ENCODE results near the gene SPG7. TPM values are rescaled to one million over a fixed set of nuclear protein-coding genes. Genes with fewer than 3 reads are reported as not detected.
"Not testable (repeated sequence)": the region's sequence is repeated elsewhere in the genome, so short reads cannot be mapped to it uniquely, and the experiment has no call there.

Gene SPG7
- total RNA-seq, 1 donor from 2014 or later, result 115 TPM

DNA sequence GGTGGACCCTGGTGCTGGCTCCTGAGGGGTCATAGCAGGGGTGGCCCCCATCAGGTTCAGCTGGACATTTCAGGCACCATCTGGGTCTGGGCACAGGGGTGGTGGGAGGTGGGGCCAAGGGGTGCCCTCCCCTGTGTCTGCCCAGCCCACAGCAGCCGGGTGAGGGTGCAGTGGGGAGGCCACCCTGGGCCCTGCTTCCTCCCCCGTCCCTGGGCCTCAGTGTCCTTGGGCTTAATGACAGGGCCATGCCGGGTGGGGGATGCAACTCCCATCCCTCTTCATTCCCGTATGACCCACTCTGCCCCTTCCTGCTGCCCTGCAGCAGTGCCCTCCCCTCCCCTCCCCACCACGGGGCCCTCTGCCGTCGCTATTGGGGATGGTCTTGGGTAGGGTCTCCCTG, 78.0 kb downstream of the SPG7 start:
- Mint-ChIP-seq H3K9me3 (no peaks in the 10 kb centered on the region), H3K36me3 (ENCODE audit: low read depth) (no peaks in the 10 kb centered on the region), H3K27me3 (ENCODE audit: low read depth) (no peaks in the 10 kb centered on the region), H3K4me3 (ENCODE audit: low read depth) (no peak overlapping the region), H3K27ac (no peak overlapping the region), H3K4me1 (ENCODE audit: low read depth) (no peaks in the 10 kb centered on the region)
- DNase-seq (ENCODE audit: low spot score), result no peak
- intact Hi-C loops (cut with micrococcal nuclease), result no loop called here

DNA sequence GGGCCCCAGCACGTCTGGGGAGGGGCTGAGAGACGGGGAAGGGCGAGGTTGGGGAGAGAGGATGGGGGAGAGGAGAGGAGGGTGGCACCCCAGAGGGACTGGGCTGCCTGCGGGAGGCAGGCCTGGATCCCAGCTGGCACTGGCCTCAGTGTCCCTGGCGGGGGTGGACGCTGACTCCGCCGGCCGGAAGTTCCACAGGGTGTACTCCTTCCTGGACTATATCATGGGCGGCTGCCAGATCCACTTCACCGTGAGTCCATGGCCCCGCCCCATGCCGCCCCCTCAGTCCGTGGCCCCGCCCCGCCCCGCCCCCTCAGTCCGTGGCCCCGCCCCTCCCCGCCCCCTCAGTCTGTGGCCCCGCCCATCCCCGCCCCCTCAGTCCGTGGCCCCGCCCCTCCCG, 78.7 kb downstream of the SPG7 start:
- no peaks in the 10 kb centered on the region for H3K36me3 Mint-ChIP-seq (ENCODE audit: low read depth)
- no peaks in the 10 kb centered on the region for H3K27me3 Mint-ChIP-seq (ENCODE audit: low read depth)
- no peak for DNase-seq (ENCODE audit: low spot score)
- intact Hi-C loops (cut with micrococcal nuclease), result no loop called here
- H3K27ac Mint-ChIP-seq, result no peak overlapping the region
- no peaks in the 10 kb centered on the region for H3K9me3 Mint-ChIP-seq
- no peaks in the 10 kb centered on the region for H3K4me1 Mint-ChIP-seq (ENCODE audit: low read depth)
- no peak overlapping the region for H3K4me3 Mint-ChIP-seq (ENCODE audit: low read depth)

DNA sequence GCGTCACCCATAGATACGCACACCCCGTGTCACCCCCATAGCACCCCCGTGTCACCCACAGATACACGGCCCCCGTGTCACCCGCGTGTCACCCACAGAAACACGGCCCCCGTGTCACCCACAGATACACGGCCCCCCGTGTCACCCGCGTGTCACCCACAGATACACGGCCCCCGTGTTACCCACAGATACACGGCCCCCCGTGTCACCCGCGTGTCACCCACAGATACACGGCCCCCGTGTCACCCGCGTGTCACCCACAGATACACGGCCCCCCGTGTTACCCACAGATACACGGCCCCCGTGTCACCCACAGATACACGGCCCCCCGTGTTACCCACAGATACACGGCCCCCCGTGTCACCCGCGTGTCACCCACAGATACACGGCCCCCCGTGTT, 79.5 kb downstream of the SPG7 start:
- H3K27me3 Mint-ChIP-seq (ENCODE audit: low read depth); H3K9me3 Mint-ChIP-seq; H3K36me3 Mint-ChIP-seq (ENCODE audit: low read depth); H3K27ac Mint-ChIP-seq; H3K4me3 Mint-ChIP-seq (ENCODE audit: low read depth); DNase-seq (ENCODE audit: low spot score); H3K4me1 Mint-ChIP-seq (ENCODE audit: low read depth); intact Hi-C loops (cut with micrococcal nuclease): not testable (repeated sequence)

DNA sequence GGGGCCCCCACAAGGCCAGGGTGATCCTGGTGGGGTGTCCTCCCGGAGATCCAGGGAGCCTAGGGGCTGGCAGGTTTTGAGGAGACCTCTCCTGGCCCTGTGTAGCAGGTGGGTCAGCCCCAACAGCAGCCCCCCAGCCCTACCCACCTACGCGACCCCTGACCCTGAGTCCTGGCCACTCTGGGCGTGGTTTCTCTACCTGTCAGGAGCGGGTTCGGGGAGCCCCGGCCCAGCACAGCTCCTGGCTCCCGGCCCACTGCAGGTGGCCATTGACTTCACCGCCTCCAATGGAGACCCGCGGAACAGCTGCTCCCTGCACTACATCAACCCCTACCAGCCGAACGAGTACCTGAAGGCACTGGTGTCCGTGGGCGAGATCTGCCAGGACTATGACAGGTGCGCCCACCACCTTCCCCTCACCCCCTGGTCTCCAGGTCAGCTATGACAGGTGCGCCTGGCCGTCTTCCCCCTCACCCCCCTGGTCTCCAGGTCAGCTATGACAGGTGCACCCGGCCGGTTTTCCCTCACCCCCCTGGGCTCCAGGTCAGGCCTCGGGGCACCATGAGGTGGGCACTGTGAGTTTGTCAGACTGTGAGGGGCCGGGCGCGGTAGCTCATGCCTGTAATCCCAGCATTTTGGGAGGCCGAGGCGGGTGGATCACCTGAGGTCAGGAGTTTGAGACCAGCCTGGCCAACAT, 80.4 kb downstream of the SPG7 start:
- Mint-ChIP-seq H3K4me3 (ENCODE audit: low read depth) (no peak overlapping the region), H3K27ac (no peak overlapping the region), H3K9me3 (no peaks in the 10 kb centered on the region), H3K27me3 (ENCODE audit: low read depth) (no peaks in the 10 kb centered on the region), H3K4me1 (ENCODE audit: low read depth) (peaks cover under 1% of the 10 kb centered on the region), H3K36me3 (ENCODE audit: low read depth) (no peaks in the 10 kb centered on the region)
- no peak for DNase-seq (ENCODE audit: low spot score)
- intact Hi-C loops (cut with micrococcal nuclease), result no loop called here

DNA sequence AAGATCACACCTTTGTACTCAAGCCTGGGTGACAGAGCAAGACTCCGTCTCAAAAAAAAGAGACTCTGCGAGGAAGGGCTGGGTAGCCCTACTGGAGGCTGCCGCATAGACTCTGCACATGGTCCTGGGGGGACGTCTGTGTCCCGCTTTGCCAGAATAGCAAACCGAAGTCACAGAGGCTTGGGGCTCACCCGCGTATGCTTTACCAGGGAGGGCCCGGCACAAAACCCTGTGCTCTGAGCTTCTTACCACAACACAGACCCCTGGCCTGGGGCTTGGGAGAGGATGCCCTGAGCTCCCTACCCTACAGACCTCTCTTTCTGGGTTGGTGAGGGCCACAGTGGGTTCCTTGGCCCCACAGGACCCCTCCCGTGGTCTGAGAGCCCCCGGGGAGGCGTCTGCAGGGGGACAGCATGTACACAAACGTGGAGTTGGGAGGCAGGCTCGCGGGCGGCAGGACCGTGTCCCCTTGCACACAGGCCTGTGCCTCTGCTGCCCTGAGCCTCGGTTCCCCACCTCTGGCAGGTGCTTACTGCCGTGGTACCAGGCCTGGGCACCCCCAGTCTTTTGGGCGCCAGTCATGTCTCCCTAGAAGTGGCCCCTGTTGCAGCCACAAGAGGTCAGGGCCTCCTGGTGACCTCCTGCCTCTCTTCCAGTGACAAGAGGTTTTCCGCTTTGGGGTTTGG, 81.2 kb downstream of the SPG7 start:
- H3K27me3 Mint-ChIP-seq (ENCODE audit: low read depth), result no peaks in the 10 kb centered on the region
- no peaks in the 10 kb centered on the region for H3K9me3 Mint-ChIP-seq
- no peaks in the 10 kb centered on the region for H3K36me3 Mint-ChIP-seq (ENCODE audit: low read depth)
- H3K27ac Mint-ChIP-seq, result no peak overlapping the region
- no peak overlapping the region for H3K4me3 Mint-ChIP-seq (ENCODE audit: low read depth)
- peaks cover 8% of the 10 kb centered on the region for H3K4me1 Mint-ChIP-seq (ENCODE audit: low read depth)
- no peak for DNase-seq (ENCODE audit: low spot score)
- intact Hi-C loops (cut with micrococcal nuclease), result no loop called here

DNA sequence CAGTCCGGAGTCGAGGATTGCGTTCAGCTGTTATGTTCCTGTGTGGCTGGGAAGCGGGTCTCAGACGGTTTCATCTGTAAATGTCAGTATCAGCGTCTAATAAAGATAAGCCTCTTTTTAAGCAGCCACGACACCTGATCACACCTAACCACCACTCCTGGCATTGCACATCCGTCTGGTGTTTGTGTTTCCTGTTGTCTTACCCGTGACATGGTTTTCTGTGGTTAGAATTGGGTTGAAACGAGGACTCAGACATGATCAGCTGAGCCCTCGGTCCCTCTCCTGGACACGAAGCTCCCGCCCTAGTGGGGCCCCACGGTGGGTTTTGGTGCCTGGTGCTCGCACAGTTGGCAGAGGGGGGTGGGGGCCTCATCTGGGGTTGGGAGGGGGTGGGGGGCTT, 85.6 kb downstream of the SPG7 start:
- Mint-ChIP-seq H3K27ac (no peak overlapping the region), H3K4me1 (ENCODE audit: low read depth) (peaks cover 8% of the 10 kb centered on the region), H3K9me3 (no peaks in the 10 kb centered on the region), H3K4me3 (ENCODE audit: low read depth) (no peak overlapping the region), H3K36me3 (ENCODE audit: low read depth) (no peaks in the 10 kb centered on the region), H3K27me3 (ENCODE audit: low read depth) (no peaks in the 10 kb centered on the region)
- no peak for DNase-seq (ENCODE audit: low spot score)
- intact Hi-C loops (cut with micrococcal nuclease), result no loop called here

DNA sequence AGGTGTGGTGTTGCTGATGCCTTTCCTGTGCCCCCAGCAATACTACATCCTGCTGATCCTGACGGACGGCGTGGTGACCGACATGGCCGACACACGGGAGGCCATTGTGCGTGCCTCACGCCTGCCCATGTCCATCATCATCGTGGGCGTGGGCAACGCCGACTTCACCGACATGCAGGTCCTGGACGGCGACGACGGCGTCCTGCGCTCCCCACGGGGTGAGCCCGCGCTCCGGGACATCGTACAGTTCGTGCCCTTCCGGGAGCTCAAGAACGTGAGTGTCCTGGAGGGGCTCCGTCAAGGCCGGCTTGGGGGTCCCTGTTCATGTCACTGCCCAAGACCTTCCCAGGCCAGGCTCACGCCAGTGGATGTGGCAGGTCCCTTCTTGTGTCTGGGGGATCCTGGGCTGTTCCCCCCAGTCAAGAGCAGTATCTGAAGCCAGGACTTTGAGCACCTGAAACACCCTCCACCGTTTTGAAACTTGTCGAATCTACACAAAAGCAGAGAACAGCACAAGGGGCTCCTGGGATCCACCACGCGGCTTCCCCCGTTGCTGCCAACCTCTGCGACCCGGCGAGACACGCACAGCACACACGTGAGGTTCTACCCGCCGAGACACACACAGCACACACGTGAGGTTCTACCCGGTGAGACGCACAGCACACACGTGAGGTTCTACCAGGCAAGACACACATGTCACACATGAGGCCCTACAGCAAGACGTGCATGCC, 87.3 kb downstream of the SPG7 start:
- intact Hi-C loops (cut with micrococcal nuclease), result no loop called here
- Mint-ChIP-seq H3K36me3 (ENCODE audit: low read depth) (no peaks in the 10 kb centered on the region), H3K4me3 (ENCODE audit: low read depth) (no peak overlapping the region), H3K4me1 (ENCODE audit: low read depth) (peaks cover 8% of the 10 kb centered on the region), H3K27ac (no peak overlapping the region), H3K9me3 (no peaks in the 10 kb centered on the region), H3K27me3 (ENCODE audit: low read depth) (no peaks in the 10 kb centered on the region)
- no peak for DNase-seq (ENCODE audit: low spot score)

DNA sequence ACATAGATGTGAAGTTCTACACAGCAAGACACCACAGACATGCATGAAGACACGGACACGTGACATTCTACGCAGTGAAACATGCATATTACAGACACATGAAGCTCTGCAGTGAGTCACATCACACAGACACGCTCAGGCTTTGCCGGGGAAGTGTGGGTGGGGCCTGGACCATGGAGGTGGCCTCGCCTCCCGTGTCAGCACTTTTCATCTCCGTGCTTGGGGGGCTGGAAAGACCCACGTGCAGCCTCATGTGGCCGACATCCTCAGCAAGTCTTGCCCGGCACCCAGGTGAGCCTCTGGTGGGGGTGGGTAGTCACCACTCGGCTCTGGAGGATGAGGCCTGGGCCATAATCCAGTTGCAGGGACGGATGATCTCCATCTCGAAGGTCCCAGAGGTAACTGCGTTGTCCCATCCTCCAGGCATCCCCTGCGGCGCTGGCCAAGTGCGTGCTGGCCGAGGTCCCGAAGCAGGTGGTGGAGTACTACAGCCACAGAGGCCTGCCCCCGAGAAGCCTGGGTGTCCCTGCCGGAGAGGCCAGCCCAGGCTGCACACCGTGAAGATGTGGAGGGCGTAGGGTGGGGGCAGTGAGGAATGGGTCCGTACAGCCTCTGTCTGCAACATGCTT, 88.0 kb downstream of the SPG7 start:
- intact Hi-C loops (cut with micrococcal nuclease), result no loop called here
- Mint-ChIP-seq H3K27ac (no peak overlapping the region), H3K36me3 (ENCODE audit: low read depth) (no peaks in the 10 kb centered on the region), H3K4me1 (ENCODE audit: low read depth) (peaks cover 8% of the 10 kb centered on the region), H3K27me3 (ENCODE audit: low read depth) (no peaks in the 10 kb centered on the region), H3K9me3 (no peaks in the 10 kb centered on the region), H3K4me3 (ENCODE audit: low read depth) (no peak overlapping the region)
- no peak for DNase-seq (ENCODE audit: low spot score)

DNA sequence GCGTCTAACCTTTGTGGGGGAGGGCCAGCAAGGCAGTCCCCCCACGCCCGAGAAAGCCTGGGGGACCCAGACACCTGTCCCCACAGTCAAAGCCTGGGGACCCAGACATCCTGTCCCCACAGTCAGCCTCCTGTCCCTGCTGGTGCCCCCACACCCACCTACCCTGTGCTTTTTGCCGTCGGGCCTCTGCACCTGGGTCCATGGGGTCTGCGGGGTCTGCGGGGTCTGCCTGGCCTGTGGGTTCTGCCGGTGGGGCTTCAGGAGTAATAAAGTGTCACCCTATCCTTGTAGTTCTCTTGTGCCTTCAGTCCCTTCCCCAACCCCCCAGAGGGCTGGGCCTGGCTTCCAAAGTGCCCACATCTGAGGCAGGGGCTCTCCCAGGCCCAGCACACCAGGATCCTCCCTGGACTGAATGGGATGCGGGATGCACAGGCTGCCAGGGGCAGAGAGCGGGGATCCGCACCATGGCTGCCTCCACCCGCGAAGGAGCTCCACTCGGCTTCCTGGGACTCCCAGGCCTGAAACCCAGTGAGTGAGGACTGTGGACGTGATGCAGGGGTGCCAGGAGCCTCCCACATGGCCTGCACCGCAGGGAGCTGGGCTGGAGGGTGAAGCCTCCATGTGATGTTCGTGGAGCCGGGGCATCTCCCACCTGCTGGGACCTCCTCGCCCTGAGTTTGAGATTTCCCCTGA, 88.9 kb downstream of the SPG7 start:
- Mint-ChIP-seq H3K27ac (no peak overlapping the region), H3K4me3 (ENCODE audit: low read depth) (no peak overlapping the region), H3K27me3 (ENCODE audit: low read depth) (no peaks in the 10 kb centered on the region), H3K36me3 (ENCODE audit: low read depth) (no peaks in the 10 kb centered on the region), H3K4me1 (ENCODE audit: low read depth) (peaks cover 8% of the 10 kb centered on the region), H3K9me3 (no peaks in the 10 kb centered on the region)
- intact Hi-C loops (cut with micrococcal nuclease), result no loop called here
- no peak for DNase-seq (ENCODE audit: low spot score)

DNA sequence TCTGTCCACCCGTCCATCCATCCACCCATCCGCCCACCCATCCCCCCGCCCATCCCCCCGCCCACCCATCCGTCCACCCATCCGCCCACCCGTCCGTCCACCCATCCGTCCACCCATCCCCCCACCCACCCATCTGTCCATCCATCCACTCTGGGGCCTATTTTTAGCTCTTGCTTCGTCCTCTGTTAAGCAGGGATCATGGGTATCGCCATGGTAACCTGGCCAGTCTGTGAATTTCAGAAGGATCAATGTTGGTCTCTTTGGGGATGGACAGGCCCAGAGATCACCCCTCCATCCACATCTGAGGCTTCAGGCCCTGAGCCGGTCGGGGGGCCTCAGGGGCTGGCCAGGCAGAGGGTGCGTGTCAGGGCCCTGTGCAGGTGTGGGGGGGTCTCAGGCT, 90.0 kb downstream of the SPG7 start:
- DNase-seq (ENCODE audit: low spot score), result no peak
- H3K27ac Mint-ChIP-seq, result no peak overlapping the region
- H3K9me3 Mint-ChIP-seq, result no peaks in the 10 kb centered on the region
- peaks cover 15% of the 10 kb centered on the region for H3K4me1 Mint-ChIP-seq (ENCODE audit: low read depth)
- no peaks in the 10 kb centered on the region for H3K36me3 Mint-ChIP-seq (ENCODE audit: low read depth)
- no peaks in the 10 kb centered on the region for H3K27me3 Mint-ChIP-seq (ENCODE audit: low read depth)
- intact Hi-C loops (cut with micrococcal nuclease), result no loop called here
- H3K4me3 Mint-ChIP-seq (ENCODE audit: low read depth), result no peak overlapping the region

DNA sequence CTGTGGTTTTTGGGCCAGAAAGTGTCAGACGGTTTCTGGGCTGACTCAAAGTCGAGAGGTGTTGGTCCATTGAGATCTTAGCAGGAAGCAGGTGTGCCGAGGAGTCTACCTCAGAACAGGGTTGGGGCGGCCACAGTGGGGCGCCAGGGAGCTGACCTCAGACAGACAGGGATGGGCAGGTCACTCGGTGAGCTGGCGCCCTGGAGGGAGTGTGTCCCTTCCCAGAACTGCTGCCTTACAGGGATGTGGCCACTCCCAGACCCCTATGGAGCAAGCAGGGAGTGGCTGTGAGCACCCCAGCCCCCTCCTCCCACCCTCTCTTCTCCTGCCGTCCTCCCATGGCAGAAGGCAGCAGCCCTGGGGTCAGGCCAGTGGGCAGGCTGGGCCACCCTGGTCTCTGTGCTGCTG, 91.3 kb downstream of the SPG7 start:
- no peak for DNase-seq (ENCODE audit: low spot score)
- no peaks in the 10 kb centered on the region for H3K36me3 Mint-ChIP-seq (ENCODE audit: low read depth)
- H3K27me3 Mint-ChIP-seq (ENCODE audit: low read depth), result no peaks in the 10 kb centered on the region
- no peaks in the 10 kb centered on the region for H3K9me3 Mint-ChIP-seq
- H3K4me1 Mint-ChIP-seq (ENCODE audit: low read depth), result peaks cover 8% of the 10 kb centered on the region
- H3K27ac Mint-ChIP-seq, result no peak overlapping the region
- H3K4me3 Mint-ChIP-seq (ENCODE audit: low read depth), result no peak overlapping the region
- intact Hi-C loops (cut with micrococcal nuclease), result no loop called here

DNA sequence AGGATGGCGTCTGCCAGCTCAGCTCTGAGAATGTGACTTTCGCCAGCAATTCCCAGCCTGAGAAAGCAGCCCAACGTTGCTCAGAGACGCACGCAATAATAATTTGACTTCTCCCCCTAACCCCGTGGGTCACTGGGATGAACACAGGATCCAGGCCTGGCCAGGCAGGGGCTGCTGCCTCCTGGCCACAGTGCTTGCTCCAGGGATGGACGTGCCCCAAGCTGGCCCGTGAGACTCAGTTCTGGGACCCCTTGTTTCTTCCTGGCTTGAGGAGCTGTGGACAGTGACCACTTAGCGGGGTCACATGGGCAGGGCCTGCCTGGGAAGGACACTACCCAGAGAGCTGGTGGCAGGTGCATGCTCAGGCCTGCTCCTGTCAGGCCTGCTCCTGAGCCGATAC, 91.7 kb downstream of the SPG7 start:
- Mint-ChIP-seq H3K4me1 (ENCODE audit: low read depth) (peaks cover 8% of the 10 kb centered on the region), H3K36me3 (ENCODE audit: low read depth) (no peaks in the 10 kb centered on the region), H3K9me3 (no peaks in the 10 kb centered on the region), H3K27ac (no peak overlapping the region), H3K4me3 (ENCODE audit: low read depth) (no peak overlapping the region), H3K27me3 (ENCODE audit: low read depth) (no peaks in the 10 kb centered on the region)
- intact Hi-C loops (cut with micrococcal nuclease), result no loop called here
- DNase-seq (ENCODE audit: low spot score), result no peak
